Measurements from ENCODE around the gene HELZ.
"Not testable (repeated sequence)": the region's sequence is repeated elsewhere in the genome, so short reads cannot be mapped to it uniquely, and the experiment has no call there.

HELZ gene

GRCh38 chr17:67111808-67112207 lies 133.2 kb downstream of the HELZ start:
- no peak for DNase-seq

GRCh38 chr17:67111327-67111726 lies 133.7 kb downstream of the HELZ start:
- no peak for DNase-seq

- DNase-seq: no peak
Measured at GRCh38 chr17:67110619-67111018, 134.4 kb downstream of the HELZ start.

GRCh38 chr17:67109111-67109510 lies 135.9 kb downstream of the HELZ start:
- no peak for DNase-seq

- no peak for DNase-seq
Measured at GRCh38 chr17:67107811-67108775, 136.9 kb downstream of the HELZ start.

- DNase-seq: no peak
Measured at GRCh38 chr17:67107171-67107570, 137.8 kb downstream of the HELZ start.

GRCh38 chr17:67105213-67105612 lies 139.8 kb downstream of the HELZ start:
- DNase-seq: no peak

- DNase-seq: not testable (repeated sequence)
Measured at GRCh38 chr17:67104641-67105040, 140.4 kb downstream of the HELZ start.

GRCh38 chr17:67098006-67098405 lies 147.0 kb downstream of the HELZ start:
- no peak for DNase-seq

GRCh38 chr17:67096609-67097008 lies 148.4 kb downstream of the HELZ start:
- no peak for DNase-seq

- DNase-seq: no peak
Measured at GRCh38 chr17:67095803-67096202, 149.2 kb downstream of the HELZ start.

GRCh38 chr17:67095291-67095690 lies 149.7 kb downstream of the HELZ start:
- DNase-seq: not testable (repeated sequence)

- DNase-seq: no peak
Measured at GRCh38 chr17:67093348-67093747, 151.6 kb downstream of the HELZ start.

GRCh38 chr17:67092710-67093109 lies 152.3 kb downstream of the HELZ start:
- not testable (repeated sequence) for DNase-seq

- no peak for DNase-seq
Measured at GRCh38 chr17:67092291-67092690, 152.7 kb downstream of the HELZ start.

- no peak for DNase-seq
Measured at GRCh38 chr17:67090341-67090740, 154.7 kb downstream of the HELZ start.

- no peak for DNase-seq
Measured at GRCh38 chr17:67088639-67089038, 156.4 kb downstream of the HELZ start.

- DNase-seq: no peak
Measured at GRCh38 chr17:67085406-67085805, 159.6 kb downstream of the HELZ start.

- no peak for DNase-seq
Measured at GRCh38 chr17:67082107-67082506, 162.9 kb downstream of the HELZ start.

- no peak for DNase-seq
Measured at GRCh38 chr17:67080804-67081203, 164.2 kb downstream of the HELZ start.

- DNase-seq: no peak
Measured at GRCh38 chr17:67079491-67079890, 165.5 kb downstream of the HELZ start.

- DNase-seq: no peak
Measured at GRCh38 chr17:67078292-67078691, 166.7 kb downstream of the HELZ start.

GRCh38 chr17:67076290-67076689 lies 168.7 kb downstream of the HELZ start:
- no peak for DNase-seq

- DNase-seq: no peak
Measured at GRCh38 chr17:67074781-67075180, 170.2 kb downstream of the HELZ start.

GRCh38 chr17:67072885-67073284 lies 172.1 kb downstream of the HELZ start:
- DNase-seq: no peak

Data from islet precursor cell (in vitro differentiated cells).